ENCODE data around the gene FNDC3A. TPM values are rescaled to one million over a fixed set of nuclear protein-coding genes. Genes with fewer than 3 reads are reported as not detected.

Gene FNDC3A
- polyA plus RNA-seq, 1 of the 3 experiments (the other 2 are of a cell fraction), result 27.7 TPM

GRCh38 chr13:48962281-48962680, 13.4 kb upstream of the FNDC3A start:
- DNase-seq, result no peak
- Histone ChIP-seq H3K27ac (ENCODE audit: low read depth in 2 of 2, low read length in 1 of 2) (no peak overlapping the region), H3K4me2 (no peak overlapping the region), H3K36me3 (replicated peaks in 1 of 2; ENCODE audit: control insufficient read depth in 1 of 2, insufficient read depth in 2 of 2, low read length in 1 of 2) (no peaks in the 10 kb centered on the region), H4K20me1 (ENCODE audit: insufficient read depth) (no peaks in the 10 kb centered on the region), H3K4me1 (ENCODE audit: control insufficient read depth in 1 of 2, insufficient read depth in 2 of 2, low read depth in 1 of 2, low read length in 1 of 2) (no peaks in the 10 kb centered on the region; a peak in 1 of 4 replicates), H3K9ac (no peak overlapping the region), H3F3A (replicated peaks; ENCODE audit: insufficient read depth) (no peaks in the 10 kb centered on the region), H3K4me3 (ENCODE audit: low read depth in 2 of 2, low read length in 1 of 2) (no peak overlapping the region), H2AFZ (ENCODE audit: low read depth) (no peak overlapping the region), H3K9me3 (no peaks in the 10 kb centered on the region), H3K27me3 (ENCODE audit: insufficient read depth) (no peaks in the 10 kb centered on the region), H3K9me2 (no peaks in the 10 kb centered on the region), H3K79me2 (ENCODE audit: insufficient read depth) (no peaks in the 10 kb centered on the region)
- WGBS (ENCODE audit: low lambda C conversion rate), result 80% methylated on average over 1 of the region's 4 CpGs
- ChIA-PET CTCF (no interaction called here), POLR2A (no interaction called here)
- TF ChIP-seq FOXM1 (IDR thresholded peaks at IDR 0.05; ENCODE audit: low read depth), result no peak
- TF ChIP-seq CTCF (IDR thresholded peaks at IDR 0.05), result no peak
- no peak for TF ChIP-seq FOSL2 (IDR thresholded peaks at IDR 0.05; ENCODE audit: borderline replicate concordance, low read depth)
- no peak for TF ChIP-seq SIN3A (IDR thresholded peaks at IDR 0.05; ENCODE audit: borderline replicate concordance, low read depth, low read length)
- no peak for TF ChIP-seq CHD2 (IDR thresholded peaks at IDR 0.05; ENCODE audit: low read length, partially characterized antibody)
- TF ChIP-seq JUND (IDR thresholded peaks at IDR 0.05), result no peak
- TF ChIP-seq USF1 (IDR thresholded peaks at IDR 0.05; ENCODE audit: borderline replicate concordance, low read depth), result no peak
- no peak for TF ChIP-seq TAF1 (IDR thresholded peaks at IDR 0.05; ENCODE audit: borderline replicate concordance, low read depth, low read length)

GRCh38 chr13:48965736-48966135, 10.0 kb upstream of the FNDC3A start:
- Histone ChIP-seq H2AFZ (ENCODE audit: low read depth) (no peak overlapping the region), H3K4me1 (ENCODE audit: control insufficient read depth in 1 of 2, insufficient read depth in 2 of 2, low read depth in 1 of 2, low read length in 1 of 2) (peaks cover 0 to 3% of the 10 kb centered on the region in 2 experiments; a peak in 1 of 4 replicates), H4K20me1 (ENCODE audit: insufficient read depth) (no peaks in the 10 kb centered on the region), H3K4me3 (ENCODE audit: low read depth in 2 of 2, low read length in 1 of 2) (no peak overlapping the region), H3K9me2 (no peaks in the 10 kb centered on the region), H3K27ac (ENCODE audit: low read depth in 2 of 2, low read length in 1 of 2) (no peak overlapping the region), H3K79me2 (ENCODE audit: insufficient read depth) (no peaks in the 10 kb centered on the region), H3K27me3 (ENCODE audit: insufficient read depth) (no peaks in the 10 kb centered on the region), H3K4me2 (no peak overlapping the region), H3K9ac (no peak overlapping the region), H3K36me3 (replicated peaks in 1 of 2; ENCODE audit: control insufficient read depth in 1 of 2, insufficient read depth in 2 of 2, low read length in 1 of 2) (no peaks in the 10 kb centered on the region), H3F3A (replicated peaks; ENCODE audit: insufficient read depth) (no peaks in the 10 kb centered on the region), H3K9me3 (no peaks in the 10 kb centered on the region)
- DNase-seq, result no peak
- 65% methylated on average over 2 of the region's 2 CpGs for WGBS (ENCODE audit: low lambda C conversion rate)
- CTCF ChIA-PET, result interaction anchor here (1.3 kb wide), 1 partner anchor 9 kb away, joined by 4 read pairs; the partner anchor contains the start of gene FNDC3A
- POLR2A ChIA-PET, result interaction anchor here (1.6 kb wide), 1 partner anchor 10 kb away, joined by 6 read pairs; the partner anchor contains the start of gene FNDC3A
- TF ChIP-seq TCF12 (IDR thresholded peaks at IDR 0.05), result no peak

- peaks cover 0 to 4% of the 10 kb centered on the region in 2 experiments for H3K36me3 ChIP-seq (replicated peaks in 1 of 2; ENCODE audit: control insufficient read depth in 1 of 2, insufficient read depth in 2 of 2, low read length in 1 of 2)
- no peak overlapping the region for H3K4me2 ChIP-seq
- H3K4me3 ChIP-seq (ENCODE audit: low read depth in 2 of 2, low read length in 1 of 2), result no peak overlapping the region
- H3K79me2 ChIP-seq (ENCODE audit: insufficient read depth), result peaks cover 10% of the 10 kb centered on the region
- WGBS (ENCODE audit: low lambda C conversion rate), result 11% methylated on average over 1 of the region's 1 CpG
- peak; percentile 43 for DNase-seq
- ChIA-PET POLR2A (no interaction called here), CTCF (interaction anchor here (0.8 kb wide), 1 partner anchor 201 kb away, joined by 3 read pairs; no protein-coding TSS in a partner anchor)
- no peaks in the 10 kb centered on the region for H4K20me1 ChIP-seq (ENCODE audit: insufficient read depth)
- H2AFZ ChIP-seq (ENCODE audit: low read depth), result no peak overlapping the region
- no peaks in the 10 kb centered on the region for H3K27me3 ChIP-seq (ENCODE audit: insufficient read depth)
- H3F3A ChIP-seq (replicated peaks; ENCODE audit: insufficient read depth), result peaks cover 2% of the 10 kb centered on the region
- no peaks in the 10 kb centered on the region for H3K9me2 ChIP-seq
- no peak overlapping the region for H3K27ac ChIP-seq (ENCODE audit: low read depth in 2 of 2, low read length in 1 of 2)
- peaks cover 0 to 3% of the 10 kb centered on the region in 2 experiments; a peak in 1 of 4 replicates for H3K4me1 ChIP-seq (ENCODE audit: control insufficient read depth in 1 of 2, insufficient read depth in 2 of 2, low read depth in 1 of 2, low read length in 1 of 2)
- H3K9ac ChIP-seq, result no peak overlapping the region
- no peaks in the 10 kb centered on the region for H3K9me3 ChIP-seq
- no peak for TF ChIP-seq RCOR1 (IDR thresholded peaks at IDR 0.05; ENCODE audit: low read length)
- TF ChIP-seq REST (IDR thresholded peaks at IDR 0.05; ENCODE audit: low read depth, low read length), result no peak
- TF ChIP-seq SIN3A (IDR thresholded peaks at IDR 0.05; ENCODE audit: borderline replicate concordance, low read depth, low read length), result no peak
- no peak for TF ChIP-seq MXI1 (IDR thresholded peaks at IDR 0.05; ENCODE audit: low read depth, low read length)
- TF ChIP-seq RXRA (IDR thresholded peaks at IDR 0.05; ENCODE audit: borderline replicate concordance, low read depth), result no peak
- peak; percentile 54; the same call in 1 of the 2 replicates for TF ChIP-seq GATA2 (CRISPR knock-in tag; IDR thresholded peaks at IDR 0.05)
- no peak for TF ChIP-seq EZH2phosphoT487 (IDR thresholded peaks at IDR 0.05; ENCODE audit: borderline replicate concordance, low read depth)
- no peak for TF ChIP-seq NFIC (IDR thresholded peaks at IDR 0.05; ENCODE audit: borderline replicate concordance)
Observed at GRCh38 chr13:48969685-48970084, 6.0 kb upstream of the FNDC3A start.

Measured in SK-N-SH (cell line).